ENCODE measurements around the gene KRAS. TPM values are rescaled to one million over a fixed set of nuclear protein-coding genes. Genes with fewer than 3 reads are reported as not detected.

Gene KRAS
- total and polyA plus RNA-seq, 12 donors = 3.6 to 21.3 (median 11.6) TPM

GRCh38 chr12:25271486-25272098 is 20.9 kb upstream of the KRAS start:
- intact Hi-C loops (cut with DNase I) = no loop called here
- TF ChIP-seq CTCF (IDR thresholded peaks at IDR 0.05) = no peak
- TF ChIP-seq POLR2A (IDR thresholded peaks at IDR 0.05) = no peak
- Histone ChIP-seq H3K27ac (no peak overlapping the region), H3K4me1 (replicated peaks in 1 of 2) (no peaks in the 10 kb centered on the region), H3K9me3 (replicated peaks in 1 of 3) (no peaks in the 10 kb centered on the region), H3K4me3 (no peak overlapping the region), H3K36me3 (replicated peaks in 1 of 2) (no peaks in the 10 kb centered on the region), H3K27me3 (no peaks in the 10 kb centered on the region)
- 50 to 67% (median 53%) methylated on average over 4 of the region's 4 CpGs for WGBS, 4 donors
- no peak for DNase-seq

- H3K27ac ChIP-seq = no peak overlapping the region
These were observed 19.0 kb upstream of the KRAS start for GRCh38 chr12:25269701-25270100.

GRCh38 chr12:25266497-25266896 is 15.8 kb upstream of the KRAS start:
- Histone ChIP-seq H3K36me3 (replicated peaks in 1 of 2) (no peaks in the 10 kb centered on the region), H3K9me3 (replicated peaks in 1 of 3) (no peaks in the 10 kb centered on the region), H3K27me3 (no peaks in the 10 kb centered on the region), H3K27ac (no peak overlapping the region), H3K4me3 (no peak overlapping the region), H3K4me1 (replicated peaks in 1 of 2) (no peaks in the 10 kb centered on the region)
- TF ChIP-seq CTCF (IDR thresholded peaks at IDR 0.05) = no peak
- no peak for TF ChIP-seq POLR2A (IDR thresholded peaks at IDR 0.05)
- intact Hi-C loops (cut with DNase I) = no loop called here
- DNase-seq = no peak

More at GRCh38 chr12:25269701-25270100, 19.0 kb upstream of the KRAS start:
- no peak for DNase-seq
- Histone ChIP-seq H3K4me3 (no peak overlapping the region), H3K9me3 (replicated peaks in 1 of 3) (no peaks in the 10 kb centered on the region), H3K36me3 (replicated peaks in 1 of 2) (no peaks in the 10 kb centered on the region), H3K27me3 (no peaks in the 10 kb centered on the region), H3K4me1 (replicated peaks in 1 of 2) (no peaks in the 10 kb centered on the region)
- intact Hi-C loops (cut with DNase I) = no loop called here
- no peak for TF ChIP-seq POLR2A (IDR thresholded peaks at IDR 0.05)
- TF ChIP-seq CTCF (IDR thresholded peaks at IDR 0.05) = no peak
- WGBS, 4 donors = 86 to 94% (median 88%) methylated on average over 2 of the region's 2 CpGs

GRCh38 chr12:25264862-25265261 is 14.1 kb upstream of the KRAS start:
- Histone ChIP-seq H3K27me3 (no peaks in the 10 kb centered on the region), H3K4me1 (replicated peaks in 1 of 2) (no peaks in the 10 kb centered on the region), H3K4me3 (no peak overlapping the region), H3K27ac (no peak overlapping the region), H3K36me3 (replicated peaks in 1 of 2) (no peaks in the 10 kb centered on the region), H3K9me3 (replicated peaks in 1 of 3) (no peaks in the 10 kb centered on the region)
- intact Hi-C loops (cut with DNase I) = no loop called here
- no peak for DNase-seq
- TF ChIP-seq CTCF (IDR thresholded peaks at IDR 0.05) (no peak), POLR2A (IDR thresholded peaks at IDR 0.05) (no peak)
- WGBS, 4 donors = 79 to 100% (median 89%) methylated on average over 1 of the region's 1 CpG
